Upper lobe of left lung (tissue), 6 donors: ENCODE data around the gene DYRK2. TPM values are rescaled to one million over a fixed set of nuclear protein-coding genes. Genes with fewer than 3 reads are reported as not detected.

Source experiments
- ATAC-seq, 2 donors: fragments of 200-7000 bp; cut with Tn5 transposase; one replicate each; pipeline ENCODE4 v1.9.1; 2022; ENCODE audit warnings: mild to moderate bottlenecking in 2 of 2, moderate library complexity in 2 of 2; ENCODE audit not compliant: low FRiP score in 2 of 2
- DNase-seq, 2 donors: peaks; one replicate each; pipeline ENCODE4 v3.0.0-alpha.2; 2019 to 2020
- H3K27ac ChIP-seq, 4 donors: fragments of 200-600 bp; sonication (generic); one replicate each; pipeline ENCODE4 v1.5.1; 2016 to 2019
- H3K27me3 ChIP-seq, 4 donors: fragments of 200-600 bp; sonication (generic); one replicate each; pipeline ENCODE4 v1.5.1; 2017 to 2019
- H3K36me3 ChIP-seq, 4 donors: fragments of 200-600 bp; sonication (generic); one replicate each; pipeline ENCODE4 v1.5.1; 2016 to 2019
- H3K4me1 ChIP-seq, 4 donors: fragments of 200-600 bp; sonication (generic); one replicate each; pipeline ENCODE4 v1.5.1; 2018 to 2019
- H3K4me3 ChIP-seq, 4 donors: fragments of 200-600 bp; sonication (generic); one replicate each; pipeline ENCODE4 v1.5.1; 2017 to 2019; ENCODE audit warnings: mild to moderate bottlenecking in 2 of 4, moderate library complexity in 1 of 4
- H3K9me3 ChIP-seq, 4 donors: fragments of 200-600 bp; sonication (generic); one replicate each; pipeline ENCODE4 v1.5.1; 2018 to 2019
- EP300 ChIP-seq, 4 donors: sonication (generic); formaldehyde crosslinking; IDR thresholded peaks; one replicate each; pipeline ENCODE4 v1.5.1; 2017; ENCODE audit warnings: antibody characterized with exemption in 4 of 4, control low read depth in 2 of 4
- POLR2A ChIP-seq, 4 donors: fragments of 450-650 bp; IDR thresholded peaks; one replicate each; pipeline ENCODE4 v1.5.1; 2016 to 2017; ENCODE audit warnings: antibody characterized with exemption in 4 of 4, mild to moderate bottlenecking in 2 of 4
- POLR2AphosphoS5 ChIP-seq, 2 donors: sonication (generic); formaldehyde crosslinking; IDR thresholded peaks; one replicate each; pipeline ENCODE4 v1.5.1; 2017; ENCODE audit warnings: antibody characterized with exemption in 2 of 2
- WGBS, 2 donors: methylation state at CpG; one replicate each; pipeline ENCODE4 v1.1.5; 2017 to 2018; 5-methylcytosine and 5-hydroxymethylcytosine counted together
- total RNA-seq, 6 donors: library from RNA; depleted of rRNA in 4 of 6; stranded (reverse); fragments of >200 nt in 4 of 6; gene quantifications; one replicate each; pipeline versions ENCODE4 v1.1.0 to v1.2.1, GENCODE V29; 2016 to 2021
- TF ChIP-seq, protein P1 (sequence below), 6 experiments: fragments of 450-650 bp in 4 of 6; fragments of 200-600 bp in 2 of 6; sonication (generic) in 2 of 6; IDR thresholded peaks; one replicate each; pipeline ENCODE4 v1.5.1; 2016 to 2019; ENCODE audit warnings: antibody characterized with exemption in 6 of 6
- donor health status: DM: no; HTN: no; CAD: no; lungs with moderate emphysema.
- donor health status: DM: no; HTN: yes; CAD: no; lungs with severe emphysema.

Gene DYRK2
- total RNA-seq, 6 donors from 2014 or later = 11.3 to 54.5 (median 17.9) TPM

DNA sequence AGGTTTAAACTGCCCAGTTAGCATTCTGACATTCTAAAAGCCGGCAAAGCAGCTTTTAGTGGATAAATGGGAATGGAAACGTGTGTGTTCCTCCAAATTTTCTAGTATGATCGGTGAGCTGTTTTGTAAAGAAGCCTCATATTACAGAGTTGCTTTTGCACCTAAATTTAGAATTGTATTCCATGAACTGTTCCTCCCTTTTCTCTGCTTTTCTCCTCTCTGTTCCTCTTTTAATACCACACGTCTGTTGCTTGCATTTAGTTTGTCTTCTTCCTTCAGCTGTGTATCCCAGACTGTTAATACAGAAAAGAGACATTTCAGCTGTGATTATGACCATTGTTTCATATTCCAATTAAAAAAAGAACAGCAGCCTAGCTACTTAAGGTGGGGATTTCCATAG, 10.7 kb downstream of the DYRK2 start:
- WGBS, 2 donors = 73 to 84% methylated on average over 4 of the region's 4 CpGs
- Histone ChIP-seq H3K27ac (no peak overlapping the region), H3K4me1 (peaks cover 0 to 3% (median 0%) of the 10 kb centered on the region in 4 donors), H3K36me3 (peaks cover 3 to 25% (median 19%) of the 10 kb centered on the region in 4 donors), H3K4me3 (no peak overlapping the region), H3K9me3 (no peaks in the 10 kb centered on the region), H3K27me3 (no peaks in the 10 kb centered on the region)
- TF ChIP-seq POLR2A (IDR thresholded peaks at IDR 0.05) (no peak), EP300 (IDR thresholded peaks at IDR 0.05) (no peak), POLR2AphosphoS5 (IDR thresholded peaks at IDR 0.05) (no peak)
- TF ChIP-seq, protein P1, sequence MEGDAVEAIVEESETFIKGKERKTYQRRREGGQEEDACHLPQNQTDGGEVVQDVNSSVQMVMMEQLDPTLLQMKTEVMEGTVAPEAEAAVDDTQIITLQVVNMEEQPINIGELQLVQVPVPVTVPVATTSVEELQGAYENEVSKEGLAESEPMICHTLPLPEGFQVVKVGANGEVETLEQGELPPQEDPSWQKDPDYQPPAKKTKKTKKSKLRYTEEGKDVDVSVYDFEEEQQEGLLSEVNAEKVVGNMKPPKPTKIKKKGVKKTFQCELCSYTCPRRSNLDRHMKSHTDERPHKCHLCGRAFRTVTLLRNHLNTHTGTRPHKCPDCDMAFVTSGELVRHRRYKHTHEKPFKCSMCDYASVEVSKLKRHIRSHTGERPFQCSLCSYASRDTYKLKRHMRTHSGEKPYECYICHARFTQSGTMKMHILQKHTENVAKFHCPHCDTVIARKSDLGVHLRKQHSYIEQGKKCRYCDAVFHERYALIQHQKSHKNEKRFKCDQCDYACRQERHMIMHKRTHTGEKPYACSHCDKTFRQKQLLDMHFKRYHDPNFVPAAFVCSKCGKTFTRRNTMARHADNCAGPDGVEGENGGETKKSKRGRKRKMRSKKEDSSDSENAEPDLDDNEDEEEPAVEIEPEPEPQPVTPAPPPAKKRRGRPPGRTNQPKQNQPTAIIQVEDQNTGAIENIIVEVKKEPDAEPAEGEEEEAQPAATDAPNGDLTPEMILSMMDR (IDR thresholded peaks at IDR 0.05) = no peak
- ATAC-seq (no peak), DNase-seq (no peak)

DNA sequence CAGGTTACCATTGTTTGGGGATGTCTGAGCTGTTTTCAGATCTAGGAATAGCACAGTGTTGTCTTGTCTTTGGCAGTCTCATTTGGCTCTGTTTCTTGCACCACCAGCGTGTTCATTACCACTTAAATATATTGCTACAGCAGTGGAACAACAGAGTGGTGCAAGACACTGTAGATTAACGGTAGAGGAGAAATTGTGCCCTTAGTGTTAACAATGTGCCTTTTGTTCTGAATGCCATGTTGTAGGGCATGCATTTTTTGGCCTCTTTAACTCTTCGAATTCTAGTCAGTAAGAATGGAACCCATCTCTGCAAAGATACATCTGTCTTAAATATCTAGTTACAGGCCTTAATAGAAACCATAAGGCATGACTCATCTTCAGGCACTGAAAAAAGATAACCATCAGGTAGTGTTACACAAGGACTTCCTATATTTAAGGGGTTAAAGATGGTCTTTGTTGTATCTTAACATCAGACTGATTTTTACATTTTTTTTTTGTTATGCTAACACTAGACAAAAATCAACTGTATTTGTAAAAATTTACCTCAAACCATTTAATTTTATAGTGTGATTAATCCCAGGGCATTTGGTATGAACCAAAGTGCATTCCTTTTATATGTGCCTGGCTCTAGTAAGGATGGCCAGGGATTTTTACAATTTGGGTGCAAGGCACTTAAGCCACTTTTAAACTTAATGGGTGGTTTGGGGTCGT, 12.9 kb downstream of the DYRK2 start:
- Histone ChIP-seq H3K4me1 (no peaks in the 10 kb centered on the region), H3K36me3 (peaks cover 3 to 25% (median 19%) of the 10 kb centered on the region in 4 donors), H3K27ac (no peak overlapping the region), H3K27me3 (no peaks in the 10 kb centered on the region), H3K9me3 (no peaks in the 10 kb centered on the region), H3K4me3 (no peak overlapping the region)
- WGBS, 2 donors = 49 to 76% methylated on average over 4 of the region's 4 CpGs
- TF ChIP-seq POLR2AphosphoS5 (IDR thresholded peaks at IDR 0.05) = no peak
- no peak for TF ChIP-seq EP300 (IDR thresholded peaks at IDR 0.05)
- TF ChIP-seq, protein P1 (IDR thresholded peaks at IDR 0.05) = no peak
- no peak for DNase-seq
- ATAC-seq = no peak

DNA sequence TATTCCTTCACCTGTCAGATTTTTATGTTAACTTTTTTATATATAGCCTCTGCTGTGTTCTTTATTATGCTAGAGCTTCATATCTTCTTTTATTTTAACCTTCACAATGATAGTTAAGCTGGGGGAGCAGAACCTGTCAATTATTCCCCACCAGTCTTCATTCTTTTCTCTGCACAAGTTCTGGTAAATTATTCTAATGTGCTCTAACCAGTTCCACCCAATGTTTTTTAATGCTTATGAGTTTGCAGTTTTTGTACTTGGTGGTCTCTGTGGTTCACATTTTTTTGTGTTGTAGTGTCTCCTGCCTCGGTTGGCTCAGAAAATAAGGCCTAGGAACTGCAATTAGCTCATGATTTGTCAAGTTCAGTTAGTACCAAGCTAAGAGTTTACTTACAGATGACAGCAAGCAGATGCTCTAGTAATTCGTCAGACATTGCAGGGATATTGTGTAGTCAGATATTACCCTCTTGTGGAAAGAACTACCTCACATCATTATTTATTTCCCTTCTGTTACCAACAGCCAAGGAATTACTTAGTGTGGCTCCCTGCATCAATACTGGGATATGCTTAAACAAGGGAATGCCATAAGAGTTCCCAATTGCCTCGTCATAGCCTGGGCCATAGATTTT, 14.5 kb downstream of the DYRK2 start:
- H3K4me1 ChIP-seq = peaks cover 0 to 6% (median 0%) of the 10 kb centered on the region in 4 donors
- no peak overlapping the region for H3K27ac ChIP-seq

DNA sequence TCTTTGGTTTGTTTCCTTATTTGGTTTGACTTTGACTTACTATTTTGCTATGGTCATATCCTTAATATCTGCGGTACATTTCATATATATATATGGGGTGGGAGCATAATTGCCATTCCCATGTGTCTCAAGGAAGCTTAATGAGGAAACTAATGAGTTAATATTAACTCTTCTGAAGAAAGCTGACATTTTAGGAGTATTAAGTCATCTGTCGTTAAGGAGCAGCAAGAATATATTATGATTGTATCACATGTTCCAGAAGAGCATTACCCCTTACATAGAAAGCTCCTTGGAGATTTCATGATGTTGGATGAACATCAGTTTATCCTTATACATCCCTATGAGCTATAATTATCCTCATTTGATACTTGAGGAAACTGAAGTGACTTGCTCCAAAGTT, 15.6 kb downstream of the DYRK2 start:
- Histone ChIP-seq H3K4me1 (peaks cover 0 to 6% (median 0%) of the 10 kb centered on the region in 4 donors), H3K4me3 (no peak overlapping the region), H3K9me3 (no peaks in the 10 kb centered on the region), H3K27me3 (no peaks in the 10 kb centered on the region), H3K27ac (no peak overlapping the region), H3K36me3 (peaks cover 0 to 2% (median 0%) of the 10 kb centered on the region in 4 donors)
- no peak for TF ChIP-seq POLR2A (IDR thresholded peaks at IDR 0.05)
- TF ChIP-seq, protein P1 (IDR thresholded peaks at IDR 0.05) = no peak
- TF ChIP-seq EP300 (IDR thresholded peaks at IDR 0.05) = no peak
- WGBS, 2 donors = 72 to 86% methylated on average over 2 of the region's 2 CpGs
- DNase-seq = no peak
- ATAC-seq = no peak

More for the DNA sequence above, 14.5 kb downstream of the DYRK2 start:
- Histone ChIP-seq H3K9me3 (no peaks in the 10 kb centered on the region), H3K36me3 (peaks cover 3 to 13% (median 8%) of the 10 kb centered on the region in 4 donors), H3K27me3 (no peaks in the 10 kb centered on the region), H3K4me3 (no peak overlapping the region)
- WGBS, 2 donors = 62 to 75% methylated on average over 3 of the region's 3 CpGs
- TF ChIP-seq POLR2A (IDR thresholded peaks at IDR 0.05) (no peak), POLR2AphosphoS5 (IDR thresholded peaks at IDR 0.05) (no peak), EP300 (IDR thresholded peaks at IDR 0.05) (no peak)
- TF ChIP-seq, protein P1 (IDR thresholded peaks at IDR 0.05) = no peak
- DNase-seq (no peak), ATAC-seq (peak in 1 of 2 donors; percentile 77)
